NOMO-1 (cell line): ENCODE measurements around the gene RHOB.
"Not testable (repeated sequence)": the region's sequence is repeated elsewhere in the genome, so short reads cannot be mapped to it uniquely, and the experiment has no call there.

Experiments used
- DNase-seq, 2 experiments: peaks; one replicate each; lab custom pipeline; 2025; ENCODE audit not compliant: unreplicated experiment in 2 of 2; lab: John Stamatoyannopoulos, UW

RHOB gene

GRCh38 chr2:20451761-20452499 lies 5.1 kb downstream of the RHOB start:
- no peak for DNase-seq

GRCh38 chr2:20452551-20452950 lies 5.7 kb downstream of the RHOB start:
- no peak for DNase-seq

- no peak for DNase-seq
These were observed 6.2 kb downstream of the RHOB start for GRCh38 chr2:20453087-20453486.

GRCh38 chr2:20454036-20454981 lies 7.4 kb downstream of the RHOB start:
- no peak for DNase-seq

- no peak for DNase-seq
These were observed 8.3 kb downstream of the RHOB start for GRCh38 chr2:20455076-20455587.

GRCh38 chr2:20456116-20456571 lies 9.3 kb downstream of the RHOB start:
- DNase-seq, result no peak

GRCh38 chr2:20456636-20457426 lies 10.0 kb downstream of the RHOB start:
- no peak for DNase-seq

GRCh38 chr2:20457661-20458630 lies 11.1 kb downstream of the RHOB start:
- no peak for DNase-seq

- DNase-seq, result not testable (repeated sequence)
These were observed 12.0 kb downstream of the RHOB start for GRCh38 chr2:20458737-20459484.

GRCh38 chr2:20465716-20466394 lies 19.0 kb downstream of the RHOB start:
- DNase-seq, result no peak

- DNase-seq, result no peak
These were observed 21.1 kb downstream of the RHOB start for GRCh38 chr2:20467789-20468548.

- no peak for DNase-seq
These were observed 22.0 kb downstream of the RHOB start for GRCh38 chr2:20468549-20469500.

- DNase-seq, result no peak
These were observed 22.7 kb downstream of the RHOB start for GRCh38 chr2:20469595-20469994.

- no peak for DNase-seq
These were observed 23.3 kb downstream of the RHOB start for GRCh38 chr2:20470211-20470610.

- DNase-seq, result no peak
These were observed 24.3 kb downstream of the RHOB start for GRCh38 chr2:20471148-20471547.

GRCh38 chr2:20471902-20472559 lies 25.2 kb downstream of the RHOB start:
- no peak for DNase-seq
